ENCODE results near the gene ADK. TPM values are rescaled to one million over a fixed set of nuclear protein-coding genes. Genes with fewer than 3 reads are reported as not detected.

Gene ADK
- polyA plus RNA-seq, 1 donor (not counting 4 experiments of a cell fraction or from before 2014, with no cell fraction given), result 139 TPM

DNA sequence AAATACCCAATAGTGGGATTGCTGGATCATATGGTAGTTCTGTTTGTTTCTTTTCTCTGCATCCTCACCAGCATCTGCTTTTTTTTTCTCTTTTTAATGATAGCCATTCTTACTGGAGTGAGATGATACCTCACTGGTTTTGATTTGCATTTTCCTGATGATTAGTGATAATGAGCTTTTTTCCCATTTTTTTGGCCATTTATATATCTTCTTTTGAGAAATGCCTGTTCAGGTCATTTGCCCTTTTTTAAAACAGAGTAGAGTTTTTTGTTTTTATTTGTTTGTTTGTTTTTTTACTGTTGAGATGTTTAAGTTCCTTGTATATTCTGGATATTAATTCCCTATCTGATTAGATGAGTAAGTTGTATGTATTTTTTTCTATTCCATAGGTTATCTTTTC is 469.6 kb downstream of the ADK start:
- Histone ChIP-seq H3K9ac (ENCODE audit: control insufficient read depth, extremely low read depth, insufficient read depth, low read length) (no peak overlapping the region), H3K9me1 (ENCODE audit: control insufficient read depth, extremely low read depth, insufficient read depth, low read length) (no peaks in the 10 kb centered on the region), H3K4me3 (ENCODE audit: control insufficient read depth in 2 of 3, extremely low read depth in 1 of 3, insufficient read depth in 2 of 3, low read depth in 1 of 3, low read length in 3 of 3) (no peak overlapping the region), H3K4me1 (ENCODE audit: control insufficient read depth, extremely low read depth, insufficient read depth, low read length) (no peaks in the 10 kb centered on the region), H4K20me1 (ENCODE audit: control insufficient read depth, extremely low read depth, insufficient read depth, low read length) (no peaks in the 10 kb centered on the region), H3K79me2 (ENCODE audit: control insufficient read depth, insufficient read depth, low read length) (no peaks in the 10 kb centered on the region), H2AFZ (ENCODE audit: control insufficient read depth, low read length) (no peak overlapping the region), H3K27me3 (ENCODE audit: control insufficient read depth, extremely low read depth, insufficient read depth, low read length) (no peaks in the 10 kb centered on the region), H3K36me3 (ENCODE audit: control insufficient read depth in 2 of 2, extremely low read depth in 1 of 2, insufficient read depth in 2 of 2, low read length in 2 of 2) (peaks cover 0 to 5% of the 10 kb centered on the region in 2 experiments), H3K27ac (ENCODE audit: control insufficient read depth, insufficient read depth, low read length) (no peak overlapping the region), H3K9me3 (ENCODE audit: control insufficient read depth, low read depth, low read length) (no peaks in the 10 kb centered on the region), H3K4me2 (ENCODE audit: control insufficient read depth, extremely low read depth, insufficient read depth, low read depth, low read length) (no peak overlapping the region)
- dilution Hi-C loops (cut with MboI; ENCODE audit: extremely low pct_ligation_motif_present, low sequenced_read_pairs), result no loop called here
- DNase-seq (ENCODE audit: low read depth, low spot score), result no peak
- FAIRE-seq, result no peak
- TF ChIP-seq, protein P1, sequence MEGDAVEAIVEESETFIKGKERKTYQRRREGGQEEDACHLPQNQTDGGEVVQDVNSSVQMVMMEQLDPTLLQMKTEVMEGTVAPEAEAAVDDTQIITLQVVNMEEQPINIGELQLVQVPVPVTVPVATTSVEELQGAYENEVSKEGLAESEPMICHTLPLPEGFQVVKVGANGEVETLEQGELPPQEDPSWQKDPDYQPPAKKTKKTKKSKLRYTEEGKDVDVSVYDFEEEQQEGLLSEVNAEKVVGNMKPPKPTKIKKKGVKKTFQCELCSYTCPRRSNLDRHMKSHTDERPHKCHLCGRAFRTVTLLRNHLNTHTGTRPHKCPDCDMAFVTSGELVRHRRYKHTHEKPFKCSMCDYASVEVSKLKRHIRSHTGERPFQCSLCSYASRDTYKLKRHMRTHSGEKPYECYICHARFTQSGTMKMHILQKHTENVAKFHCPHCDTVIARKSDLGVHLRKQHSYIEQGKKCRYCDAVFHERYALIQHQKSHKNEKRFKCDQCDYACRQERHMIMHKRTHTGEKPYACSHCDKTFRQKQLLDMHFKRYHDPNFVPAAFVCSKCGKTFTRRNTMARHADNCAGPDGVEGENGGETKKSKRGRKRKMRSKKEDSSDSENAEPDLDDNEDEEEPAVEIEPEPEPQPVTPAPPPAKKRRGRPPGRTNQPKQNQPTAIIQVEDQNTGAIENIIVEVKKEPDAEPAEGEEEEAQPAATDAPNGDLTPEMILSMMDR (optimal IDR thresholded peaks at IDR 0.05 in 1 of 3, IDR thresholded peaks at IDR 0.05 in 1 of 3, conservative IDR thresholded peaks at IDR 0.05 in 1 of 3; ENCODE audit: extremely low read depth in 1 of 3, insufficient read depth in 2 of 3, low read length in 3 of 3), result no peak
- no peak for TF ChIP-seq EZH2 (IDR thresholded peaks at IDR 0.05; ENCODE audit: low read length)

DNA sequence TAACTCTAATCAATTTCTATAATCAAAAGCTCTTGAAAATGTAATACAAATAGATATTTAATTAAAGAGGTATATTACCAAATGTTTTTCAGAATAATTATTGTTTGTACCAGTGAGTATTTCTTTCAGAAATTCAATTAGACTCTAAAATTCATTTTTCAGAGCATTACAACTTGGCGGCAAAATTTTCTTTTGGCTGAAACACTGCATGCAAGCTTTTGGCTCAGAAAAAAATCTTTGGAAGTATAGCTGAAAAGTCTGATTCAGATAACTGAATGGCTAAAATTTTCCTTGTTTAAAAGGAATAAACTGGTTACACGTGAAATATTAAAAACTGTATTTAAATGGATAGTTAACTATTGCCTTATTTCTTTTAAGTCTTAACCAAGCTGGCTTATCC is 472.8 kb downstream of the ADK start:
- no peak overlapping the region for H3K27ac ChIP-seq (ENCODE audit: control insufficient read depth, insufficient read depth, low read length)
- dilution Hi-C loops (cut with MboI; ENCODE audit: extremely low pct_ligation_motif_present, low sequenced_read_pairs), result no loop called here
- H4K20me1 ChIP-seq (ENCODE audit: control insufficient read depth, extremely low read depth, insufficient read depth, low read length), result no peaks in the 10 kb centered on the region
- H3K4me1 ChIP-seq (ENCODE audit: control insufficient read depth, extremely low read depth, insufficient read depth, low read length), result no peaks in the 10 kb centered on the region
- H3K9ac ChIP-seq (ENCODE audit: control insufficient read depth, extremely low read depth, insufficient read depth, low read length), result no peak overlapping the region
- no peaks in the 10 kb centered on the region for H3K79me2 ChIP-seq (ENCODE audit: control insufficient read depth, insufficient read depth, low read length)
- no peaks in the 10 kb centered on the region for H3K27me3 ChIP-seq (ENCODE audit: control insufficient read depth, extremely low read depth, insufficient read depth, low read length)
- FAIRE-seq (no peak), DNase-seq (ENCODE audit: low read depth, low spot score) (no peak)
- H3K4me3 ChIP-seq (ENCODE audit: control insufficient read depth in 2 of 3, extremely low read depth in 1 of 3, insufficient read depth in 2 of 3, low read depth in 1 of 3, low read length in 3 of 3), result no peak overlapping the region
- H3K36me3 ChIP-seq (ENCODE audit: control insufficient read depth in 2 of 2, extremely low read depth in 1 of 2, insufficient read depth in 2 of 2, low read length in 2 of 2), result peaks cover 2 to 5% of the 10 kb centered on the region in 2 experiments
- H3K9me3 ChIP-seq (ENCODE audit: control insufficient read depth, low read depth, low read length), result no peaks in the 10 kb centered on the region
- H3K9me1 ChIP-seq (ENCODE audit: control insufficient read depth, extremely low read depth, insufficient read depth, low read length), result no peaks in the 10 kb centered on the region
- H3K4me2 ChIP-seq (ENCODE audit: control insufficient read depth, extremely low read depth, insufficient read depth, low read depth, low read length), result no peak overlapping the region
- no peak overlapping the region for H2AFZ ChIP-seq (ENCODE audit: control insufficient read depth, low read length)
- TF ChIP-seq, protein P1 (optimal IDR thresholded peaks at IDR 0.05 in 1 of 3, IDR thresholded peaks at IDR 0.05 in 1 of 3, conservative IDR thresholded peaks at IDR 0.05 in 1 of 3; ENCODE audit: extremely low read depth in 1 of 3, insufficient read depth in 2 of 3, low read length in 3 of 3), result no peak
- no peak for TF ChIP-seq EZH2 (IDR thresholded peaks at IDR 0.05; ENCODE audit: low read length)
